Esophagus squamous epithelium (tissue), 4 donors: Measurements from ENCODE around the gene CST8.

ENCODE experiments used
- CTCF ChIP-seq, 6 experiments: fragments of 450-650 bp in 4 of 6; fragments of 200-600 bp in 2 of 6; sonication (generic) in 2 of 6; IDR thresholded peaks; one replicate each; pipeline ENCODE4 v1.5.1; 2016 to 2019; ENCODE audit warnings: antibody characterized with exemption in 6 of 6, mild to moderate bottlenecking in 4 of 6, moderate library complexity in 4 of 6
- POLR2A ChIP-seq, 4 donors: fragments of 450-650 bp; IDR thresholded peaks; one replicate each; pipeline ENCODE4 v1.6.1; 2017; ENCODE audit warnings: antibody characterized with exemption in 4 of 4, mild to moderate bottlenecking in 4 of 4, moderate library complexity in 3 of 4

- TF ChIP-seq CTCF (IDR thresholded peaks at IDR 0.05) (no peak), POLR2A (IDR thresholded peaks at IDR 0.05) (no peak)
These were observed 2.4 kb downstream of the CST8 start for GRCh38 chr20:23493172-23493772.
